ENCODE results near the gene CCDC159.
"Not testable (repeated sequence)": the region's sequence is repeated elsewhere in the genome, so short reads cannot be mapped to it uniquely, and the experiment has no call there.

Gene CCDC159

GRCh38 chr19:11370744-11371143, 24.4 kb downstream of the CCDC159 start:
- no peak for DNase-seq

- no peak for DNase-seq
Observed at GRCh38 chr19:11373166-11373884, 27.0 kb downstream of the CCDC159 start.

GRCh38 chr19:11373885-11374432, 27.6 kb downstream of the CCDC159 start:
- no peak for DNase-seq

- DNase-seq = peak; percentile 96
Observed at GRCh38 chr19:11374433-11375142, 28.3 kb downstream of the CCDC159 start, which contains the start of gene SWSAP1. Gene SWSAP1 (plus strand): TSS chr19:11374666. CDS start chr19:11374681, 15 bp downstream.

- peak; percentile 64 for DNase-seq
Observed at GRCh38 chr19:11375143-11375948, 29.0 kb downstream of the CCDC159 start.

GRCh38 chr19:11377237-11377636, 30.9 kb downstream of the CCDC159 start:
- no peak for DNase-seq

- no peak for DNase-seq
Observed at GRCh38 chr19:11377756-11378155, 31.4 kb downstream of the CCDC159 start.

- no peak for DNase-seq
Observed at GRCh38 chr19:11378319-11379189, 32.2 kb downstream of the CCDC159 start.

GRCh38 chr19:11379269-11379845, 33.0 kb downstream of the CCDC159 start:
- not testable (repeated sequence) for DNase-seq

- no peak for DNase-seq
Observed at GRCh38 chr19:11379857-11380350, 33.6 kb downstream of the CCDC159 start.

- peak; percentile 94 for DNase-seq
Observed at GRCh38 chr19:11380653-11381537, 34.6 kb downstream of the CCDC159 start.

GRCh38 chr19:11382898-11383705, 36.8 kb downstream of the CCDC159 start:
- DNase-seq = peak; percentile 41

- DNase-seq = no peak
Observed at GRCh38 chr19:11383706-11384048, 37.4 kb downstream of the CCDC159 start.

GRCh38 chr19:11384778-11385129, 38.4 kb downstream of the CCDC159 start:
- DNase-seq = no peak

- DNase-seq = no peak
Observed at GRCh38 chr19:11387162-11388034, 41.1 kb downstream of the CCDC159 start.

GRCh38 chr19:11390359-11390758, 44.0 kb downstream of the CCDC159 start:
- no peak for DNase-seq

- DNase-seq = no peak
Observed at GRCh38 chr19:11390933-11391680, 44.8 kb downstream of the CCDC159 start.

- DNase-seq = no peak
Observed at GRCh38 chr19:11397089-11397610, 50.8 kb downstream of the CCDC159 start.

All from stimulated activated CD4-positive, alpha-beta T cell treated with anti-CD3 and anti-CD28 coated beads, Interleukin-4, amount 100 ng/mL, for 1 hour (primary cell).